Brain microvascular endothelial cell (primary cell): Measurements from ENCODE around the gene FBXO3.

Source experiments
- DNase-seq: peaks from one replicate; pipeline ENCODE4 v3.0.0-alpha.2; 2020
- H3K27ac ChIP-seq: fragments of 250-450 bp; sonication (Bioruptor Pico); 2 replicates; pipeline ENCODE4 v1.5.1; 2020; ENCODE audit warnings: mild to moderate bottlenecking, moderate library complexity
- H3K27me3 ChIP-seq: fragments of 250-450 bp; sonication (Bioruptor Pico); replicated peaks from 2 replicates; pipeline ENCODE4 v1.5.1; 2020; ENCODE audit warnings: mild to moderate bottlenecking
- H3K36me3 ChIP-seq: fragments of 250-450 bp; sonication (Bioruptor Pico); replicated peaks from 2 replicates; pipeline ENCODE4 v1.5.1; 2020; ENCODE audit warnings: mild to moderate bottlenecking
- H3K4me3 ChIP-seq: 2 replicates; pipeline ENCODE4 v1.5.1; 2011; ENCODE audit warnings: low read depth, mild to moderate bottlenecking, control low read depth, low read length, moderate library complexity
- CTCF ChIP-seq: IDR thresholded peaks from 2 replicates; pipeline ENCODE4 v1.5.1; 2011; ENCODE audit warnings: low read depth, mild to moderate bottlenecking, moderate library complexity, low read length, control low read depth, inconsistent platforms; ENCODE audit errors: missing control alignments
- in situ Hi-C: cut with HindIII; loops from 2 replicates; pipeline ENCODE4 v1.10.0; 2017; ENCODE audit warnings: low sequenced_read_pairs, low pct_ligation_motif_present

The FBXO3 gene

GRCh38 chr11:33692541-33692940 is 81.8 kb downstream of the FBXO3 start:
- no peaks in the 10 kb centered on the region for H3K27me3 ChIP-seq
- in situ Hi-C loops, result no loop called here
- TF ChIP-seq CTCF, result no peak

GRCh38 chr11:33692013-33692504 is 82.3 kb downstream of the FBXO3 start:
- Histone ChIP-seq H3K4me3 (peak overlapping the region; percentile 22), H3K36me3 (no peaks in the 10 kb centered on the region), H3K27me3 (no peaks in the 10 kb centered on the region), H3K27ac (peak overlapping the region; percentile 98)
- no peak for TF ChIP-seq CTCF
- peak; percentile 97 for DNase-seq
- in situ Hi-C loops, result no loop called here

More at GRCh38 chr11:33692541-33692940, 81.8 kb downstream of the FBXO3 start:
- Histone ChIP-seq H3K36me3 (no peaks in the 10 kb centered on the region), H3K27ac (peak overlapping the region; percentile 98), H3K4me3 (no peak overlapping the region)
- DNase-seq, result no peak

GRCh38 chr11:33691066-33691864 is 83.1 kb downstream of the FBXO3 start:
- Histone ChIP-seq H3K4me3 (no peak overlapping the region), H3K27me3 (no peaks in the 10 kb centered on the region), H3K27ac (peak overlapping the region; percentile 98), H3K36me3 (no peaks in the 10 kb centered on the region)
- in situ Hi-C loops, result no loop called here
- no peak for TF ChIP-seq CTCF
- DNase-seq, result no peak
